H9 (cell line): ENCODE results near the gene PIBF1. TPM values are rescaled to one million over a fixed set of nuclear protein-coding genes. Genes with fewer than 3 reads are reported as not detected.

Experiments used
- DNase-seq: peaks from one replicate; pipeline ENCODE4 v3.0.0-alpha.2; 2017
- H2AFZ ChIP-seq: one replicate; pipeline ENCODE4 v1.6.1; 2013; ENCODE audit warnings: mild to moderate bottlenecking, low read length, control low read depth, moderate library complexity
- H2AK5ac ChIP-seq: 2 replicates; pipeline ENCODE4 v1.6.1; 2013; ENCODE audit warnings: low read length, control low read depth, mixed read lengths; ENCODE audit not compliant: insufficient read length
- H2BK120ac ChIP-seq: one replicate; pipeline ENCODE4 v1.6.1; 2013; ENCODE audit warnings: low read depth, mild to moderate bottlenecking, low read length, control low read depth, inconsistent platforms; ENCODE audit not compliant: poor library complexity, severe bottlenecking
- H2BK12ac ChIP-seq: 2 replicates; pipeline ENCODE4 v1.6.1; 2013; ENCODE audit warnings: low read length, control low read depth, mixed read lengths, low read depth; ENCODE audit not compliant: insufficient read length
- H2BK15ac ChIP-seq: 2 replicates; pipeline ENCODE4 v1.6.1; 2013; ENCODE audit warnings: low read depth, low read length, control low read depth
- H2BK20ac ChIP-seq: one replicate; pipeline ENCODE4 v1.6.1; 2013; ENCODE audit warnings: low read depth, mild to moderate bottlenecking, low read length, control low read depth, inconsistent platforms; ENCODE audit not compliant: poor library complexity, severe bottlenecking
- H2BK5ac ChIP-seq: 2 replicates; pipeline ENCODE4 v1.6.1; 2013; ENCODE audit warnings: low read length, control low read depth, mixed read lengths; ENCODE audit not compliant: insufficient read length
- H3K14ac ChIP-seq: 2 replicates; pipeline ENCODE4 v1.6.1; 2013; ENCODE audit warnings: low read length, control low read depth; ENCODE audit not compliant: insufficient read depth
- H3K18ac ChIP-seq: 2 replicates; pipeline ENCODE4 v1.6.1; 2013; ENCODE audit warnings: low read depth, mild to moderate bottlenecking, mixed read lengths, low read length, control low read depth; ENCODE audit not compliant: insufficient read length
- H3K23ac ChIP-seq: 2 replicates; pipeline ENCODE4 v1.6.1; 2013; ENCODE audit warnings: low read length, control low read depth, mixed read lengths, low read depth; ENCODE audit not compliant: insufficient read length
- H3K23me2 ChIP-seq: 2 replicates; pipeline ENCODE4 v1.6.1; 2013; ENCODE audit warnings: low read depth, mild to moderate bottlenecking, mixed read lengths, low read length, control low read depth; ENCODE audit not compliant: insufficient read length, poor library complexity, severe bottlenecking
- H3K27ac ChIP-seq: 2 replicates; pipeline ENCODE4 v1.5.1; 2013; ENCODE audit warnings: low read length, control low read depth, mixed read lengths, low read depth; ENCODE audit not compliant: insufficient read length
- H3K27me3 ChIP-seq: 2 replicates; pipeline ENCODE4 v1.6.1; 2013; ENCODE audit warnings: low read length, control low read depth, inconsistent platforms; ENCODE audit not compliant: insufficient read depth
- H3K4ac ChIP-seq: 2 replicates; pipeline ENCODE4 v1.6.1; 2013; ENCODE audit warnings: low read depth, mild to moderate bottlenecking, control low read depth, inconsistent platforms, low read length, moderate library complexity
- H3K4me1 ChIP-seq: 2 replicates; pipeline ENCODE4 v1.6.1; 2013; ENCODE audit warnings: low read length, control low read depth, inconsistent platforms; ENCODE audit not compliant: insufficient read depth
- H3K4me2 ChIP-seq: 2 replicates; pipeline ENCODE4 v1.6.1; 2013; ENCODE audit warnings: low read length, control low read depth, mixed read lengths; ENCODE audit not compliant: insufficient read length, insufficient read depth
- H3K56ac ChIP-seq: 2 replicates; pipeline ENCODE4 v1.6.1; 2013; ENCODE audit warnings: low read depth, mild to moderate bottlenecking, mixed read lengths, low read length, control low read depth; ENCODE audit not compliant: insufficient read length
- H3K79me1 ChIP-seq: 2 replicates; pipeline ENCODE4 v1.6.1; 2013; ENCODE audit warnings: low read depth, mild to moderate bottlenecking, moderate library complexity, low read length, control low read depth, inconsistent platforms; ENCODE audit not compliant: insufficient read depth, poor library complexity, severe bottlenecking
- H3K79me2 ChIP-seq: 2 replicates; pipeline ENCODE4 v1.6.1; 2013; ENCODE audit warnings: low read length, control low read depth, inconsistent platforms; ENCODE audit not compliant: insufficient read depth
- H3K9ac ChIP-seq: 2 replicates; pipeline ENCODE4 v1.6.1; 2013; ENCODE audit warnings: low read length, control low read depth, mixed read lengths; ENCODE audit not compliant: insufficient read length; ENCODE audit errors: extremely low read depth
- H3K9me3 ChIP-seq: one replicate; pipeline ENCODE4 v1.6.1; 2013; ENCODE audit warnings: low read depth, low read length, inconsistent platforms; ENCODE audit not compliant: control insufficient read depth
- H3T11ph ChIP-seq: one replicate; pipeline ENCODE4 v1.6.1; 2013; ENCODE audit warnings: mild to moderate bottlenecking, low read length, control low read depth, inconsistent platforms
- H4K20me1 ChIP-seq: one replicate; pipeline ENCODE4 v1.6.1; 2013; ENCODE audit not compliant: control insufficient read depth, insufficient read length, insufficient read depth
- H4K5ac ChIP-seq: 2 replicates; pipeline ENCODE4 v1.6.1; 2013; ENCODE audit warnings: low read depth, mild to moderate bottlenecking, mixed read lengths, low read length, control low read depth; ENCODE audit not compliant: insufficient read length
- H4K8ac ChIP-seq: replicated peaks from 2 replicates; pipeline ENCODE4 v1.6.1; 2013; ENCODE audit warnings: low read length, control low read depth, mixed read lengths, low read depth; ENCODE audit not compliant: insufficient read length
- H4K91ac ChIP-seq: 2 replicates; pipeline ENCODE4 v1.6.1; 2013; ENCODE audit warnings: low read depth, mild to moderate bottlenecking, moderate library complexity, mixed read lengths, low read length, control low read depth; ENCODE audit not compliant: insufficient read length
- H3K27ac Mint-ChIP-seq, 3 experiments: 2 replicates in 2 of 3; 3 replicates in 1 of 3; pipeline ENCODE4 v1.8.0; 2020 to 2021; ENCODE audit warnings: mixed read lengths in 3 of 3, mild to moderate bottlenecking in 1 of 3, moderate library complexity in 1 of 3
- H3K27me3 Mint-ChIP-seq: 2 replicates; pipeline ENCODE4 v1.8.0; 2021; ENCODE audit warnings: low read depth, mild to moderate bottlenecking, moderate library complexity, mixed read lengths
- H3K36me3 Mint-ChIP-seq, 3 experiments: 2 replicates in 2 of 3; 3 replicates in 1 of 3; pipeline ENCODE4 v1.8.0; 2020 to 2021; ENCODE audit warnings: low read depth in 3 of 3, mixed read lengths in 3 of 3; ENCODE audit not compliant: insufficient read depth in 1 of 3
- H3K4me1 Mint-ChIP-seq, 2 experiments: 2 replicates each; pipeline ENCODE4 v1.8.0; 2020; ENCODE audit warnings: mixed read lengths in 2 of 2
- H3K4me3 Mint-ChIP-seq, 2 experiments: 2 replicates in 1 of 2; 3 replicates in 1 of 2; pipeline ENCODE4 v1.8.0; 2020 to 2021; ENCODE audit warnings: mild to moderate bottlenecking in 2 of 2, mixed read lengths in 2 of 2, moderate library complexity in 1 of 2
- H3K9me3 Mint-ChIP-seq, 2 experiments: 2 replicates in 1 of 2; 3 replicates in 1 of 2; pipeline ENCODE4 v1.8.0; 2020; ENCODE audit warnings: mild to moderate bottlenecking in 2 of 2, mixed read lengths in 2 of 2, moderate library complexity in 1 of 2
- CTCF ChIP-seq: fragments of 200-600 bp; sonication (generic); conservative IDR thresholded peaks from 3 replicates; pipeline ENCODE4 v1.8.0; 2021; ENCODE audit warnings: antibody characterized with exemption, mild to moderate bottlenecking
- WGBS: extraction: QIAGEN DNeasy Blood & Tissue Kit; methylation state at CpG from one replicate; pipeline ENCODE4 v1.1.7; 2013; ENCODE audit warnings: missing lambda C conversion rate, low lambda C conversion rate, mixed read lengths; ENCODE audit not compliant: insufficient read length; ENCODE audit errors: extremely low coverage; 5-methylcytosine and 5-hydroxymethylcytosine counted together
- total RNA-seq: library from RNA; stranded (reverse); gene quantifications from 2 replicates; pipeline ENCODE4 v1.2.1, GENCODE V29; 2021

The PIBF1 gene
- total RNA-seq, 1 experiment from 2014 or later, result 12.7 TPM

GRCh38 chr13:72953391-72953965, 171.5 kb downstream of the PIBF1 start:
- Histone ChIP-seq H3K23ac (no peak overlapping the region), H3K14ac (peak overlapping the region; percentile 40; the same call in 1 of the 2 replicates), H2BK120ac (no peak overlapping the region), H3K23me2 (no peaks in the 10 kb centered on the region), H3K79me1 (no peaks in the 10 kb centered on the region), H2BK15ac (no peak overlapping the region), H2AFZ (no peak overlapping the region), H3K27me3 (no peaks in the 10 kb centered on the region), H3K18ac (no peak overlapping the region), H2AK5ac (no peak overlapping the region), H4K5ac (no peak overlapping the region), H3T11ph (no peak overlapping the region), H3K9me3 (no peaks in the 10 kb centered on the region), H4K20me1 (no peaks in the 10 kb centered on the region), H3K4me2 (no peak overlapping the region), H2BK20ac (no peak overlapping the region), H3K27ac (no peak overlapping the region), H3K56ac (no peak overlapping the region), H4K91ac (no peak overlapping the region), H3K4me1 (no peaks in the 10 kb centered on the region), H3K79me2 (no peaks in the 10 kb centered on the region), H2BK12ac (no peak overlapping the region), H4K8ac (no peak overlapping the region), H3K4ac (no peak overlapping the region), H2BK5ac (no peak overlapping the region), H3K9ac (no peak overlapping the region)
- WGBS, result no CpG with 5 or more reads among the region's 6 CpGs
- no peaks in the 10 kb centered on the region for H3K4me1 Mint-ChIP-seq
- no peak for TF ChIP-seq CTCF
- H3K4me3 Mint-ChIP-seq, result no peak overlapping the region
- H3K27me3 Mint-ChIP-seq, result no peaks in the 10 kb centered on the region
- no peak for DNase-seq
- 0 out of 5 replicates have a peak, but pooled peaks cover 0 to 3% of the 10 kb centered on the region in 2 experiments for H3K9me3 Mint-ChIP-seq
- peaks cover 9 to 14% (median 13%) of the 10 kb centered on the region in 3 experiments; a peak in 5 of 7 replicates for H3K36me3 Mint-ChIP-seq
- H3K27ac Mint-ChIP-seq, result no peak overlapping the region
